K562 (cell line): ENCODE results near the gene NUP62. TPM values are rescaled to one million over a fixed set of nuclear protein-coding genes. Genes with fewer than 3 reads are reported as not detected.

Experiments
- ATAC-seq: fragments of 200-7000 bp; cut with Tn5 transposase; 3 replicates; pipeline ENCODE4 v1.9.1; 2020; ENCODE audit warnings: moderate library complexity
- BruUV-seq: library from RNA; stranded (reverse); fragments of 400-500 nt; replicated peaks from 2 replicates; lab custom pipeline; 2021; lab: Mats Ljungman, UMichigan
- CTCF ChIA-PET: fragments of 300-600 bp; formaldehyde crosslinking; extraction: SDS; loops from one replicate; lab custom pipeline; 2021; ENCODE audit warnings: low intra/inter-chr PET ratio; lab: Yijun Ruan, JAX
- POLR2A ChIA-PET: fragments of 300-600, 350-650 bp; sonication (Branson Sonifier 250); formaldehyde crosslinking; extraction: SDS; loops from one replicate; lab custom pipeline; 2021; ENCODE audit warnings: antibody characterized with exemption, inconsistent platforms; lab: Yijun Ruan, JAX
- DNase-seq, 4 experiments: peaks; one replicate each; pipeline versions ENCODE4 v3.0.0 to v3.0.0-alpha.2; 2011 to 2018; ENCODE audit warnings: low spot score in 3 of 4, mixed read lengths in 3 of 4; ENCODE audit errors: extremely low read depth in 1 of 4
- FAIRE-seq: peaks from 2 replicates; lab custom pipeline; 2011; peaks lifted over from hg19 to GRCh38; lab: Jason Lieb, UNC
- H2AFZ ChIP-seq: 2 replicates; pipeline ENCODE4 v1.6.0; 2011; ENCODE audit warnings: low read depth, low read length, control low read depth, inconsistent platforms
- H3K27ac ChIP-seq: fragments of 200-600 bp; 3 replicates; pipeline ENCODE4 v1.8.0; 2011; ENCODE audit warnings: low read depth, mild to moderate bottlenecking, control low read depth, inconsistent platforms, low read length, moderate library complexity, mixed read lengths; ENCODE audit errors: extremely low read depth
- H3K27me3 ChIP-seq, 2 experiments: fragments of 300-600 bp in 1 of 2; 2 replicates in 1 of 2; 3 replicates in 1 of 2; pipeline versions ENCODE4 v1.6.0 to v1.8.0; 2011; ENCODE audit warnings: inconsistent platforms in 2 of 2, low read length in 2 of 2, mild to moderate bottlenecking in 1 of 2, mixed read lengths in 1 of 2, moderate library complexity in 1 of 2; ENCODE audit not compliant: control insufficient read depth in 2 of 2, insufficient read depth in 2 of 2
- H3K36me3 ChIP-seq: fragments of 300-600 bp; 3 replicates; pipeline ENCODE4 v1.8.0; 2011; ENCODE audit warnings: mild to moderate bottlenecking, low read length, inconsistent platforms; ENCODE audit not compliant: control insufficient read depth, insufficient read depth
- H3K4me1 ChIP-seq, 2 experiments: fragments of 200-600 bp in 1 of 2; replicated peaks in 1 of 2; 2 replicates in 1 of 2; 3 replicates in 1 of 2; pipeline versions ENCODE4 v1.5.1 to v1.8.0; 2011; ENCODE audit warnings: inconsistent platforms in 2 of 2, low read length in 2 of 2, mild to moderate bottlenecking in 1 of 2, mixed read lengths in 1 of 2, moderate library complexity in 1 of 2; ENCODE audit not compliant: control insufficient read depth in 2 of 2, insufficient read depth in 2 of 2
- H3K4me2 ChIP-seq: 2 replicates; pipeline ENCODE4 v1.6.1; 2011; ENCODE audit warnings: low read length, control low read depth, inconsistent platforms, mixed read lengths; ENCODE audit not compliant: insufficient read depth
- H3K4me3 ChIP-seq: fragments of 200-600 bp; sonication (generic), shearing (Covaris generic); 2 replicates; pipeline ENCODE4 v1.5.1; 2016; ENCODE audit warnings: control low read depth, inconsistent platforms
- H3K79me2 ChIP-seq: fragments of 200-600 bp; 3 replicates; pipeline ENCODE4 v1.8.0; 2011; ENCODE audit warnings: low read length, inconsistent platforms; ENCODE audit not compliant: control insufficient read depth, insufficient read depth
- H3K9ac ChIP-seq, 2 experiments: 2 replicates each; pipeline versions ENCODE4 v1.6.0 to v1.6.1; 2011; ENCODE audit warnings: low read depth in 2 of 2, low read length in 2 of 2, control low read depth in 1 of 2, inconsistent platforms in 1 of 2, mild to moderate bottlenecking in 1 of 2, mixed read lengths in 1 of 2; ENCODE audit not compliant: insufficient read depth in 1 of 2
- H3K9me1 ChIP-seq: one replicate; pipeline ENCODE4 v1.6.0; 2011; ENCODE audit warnings: inconsistent platforms, mild to moderate bottlenecking, low read length, moderate library complexity; ENCODE audit not compliant: control insufficient read depth, insufficient read depth
- H3K9me3 ChIP-seq: replicated peaks from 2 replicates; pipeline ENCODE4 v1.5.1; 2011; ENCODE audit warnings: low read depth, low read length, inconsistent platforms; ENCODE audit not compliant: control insufficient read depth, insufficient read depth
- H4K20me1 ChIP-seq: replicated peaks from 2 replicates; pipeline ENCODE4 v1.6.1; 2011; ENCODE audit warnings: low read length, inconsistent platforms, mixed read lengths; ENCODE audit not compliant: control insufficient read depth, insufficient read depth
- BRD4 ChIP-seq: fragments of 200-600 bp; sonication (generic); IDR thresholded peaks from 2 replicates; pipeline ENCODE4 v1.6.1; 2017; ENCODE audit warnings: inconsistent platforms
- CAMTA2 ChIP-seq: fragments of 250-450 bp; sonication (Bioruptor Pico); conservative IDR thresholded peaks from 2 replicates; pipeline ENCODE4 v1.5.1; 2022
- ELF2 ChIP-seq: fragments of 250-450 bp; sonication (Bioruptor Pico); IDR thresholded peaks from 2 replicates; pipeline ENCODE4 v1.5.0; 2021; ENCODE audit warnings: mild to moderate bottlenecking
- GABPB1 ChIP-seq: sonication (generic); formaldehyde crosslinking; IDR thresholded peaks from 2 replicates; pipeline ENCODE4 v1.8.0; 2022; ENCODE audit warnings: mild to moderate bottlenecking, missing genetic modification reagents
- GTF2A2 ChIP-seq: IDR thresholded peaks from 2 replicates; pipeline ENCODE4 v1.6.1; 2016; ENCODE audit warnings: mild to moderate bottlenecking, missing genetic modification characterization, missing compliant biosample characterization
- GTF3C2 ChIP-seq: IDR thresholded peaks from 3 replicates; pipeline ENCODE4 v1.6.1; 2011; ENCODE audit warnings: borderline replicate concordance, mild to moderate bottlenecking, moderate library complexity; ENCODE audit not compliant: insufficient read length; ENCODE audit errors: extremely low read depth
- HEY1 ChIP-seq: fragments of 250-450 bp; sonication (Bioruptor Pico); IDR thresholded peaks from 2 replicates; pipeline ENCODE4 v1.5.0; 2020; ENCODE audit warnings: mild to moderate bottlenecking, moderate library complexity, borderline replicate concordance
- MEF2D ChIP-seq: conservative IDR thresholded peaks from 2 replicates; pipeline ENCODE4 v1.6.1; 2016; ENCODE audit warnings: low read depth, missing genetic modification characterization, missing compliant biosample characterization
- NFXL1 ChIP-seq: fragments of 450-650 bp; formaldehyde crosslinking; IDR thresholded peaks from 2 replicates; pipeline ENCODE4 v1.4.0; 2021; ENCODE audit warnings: mild to moderate bottlenecking
- NRF1 ChIP-seq, 2 experiments: fragments of 450-650 bp; IDR thresholded peaks in 1 of 2; conservative IDR thresholded peaks in 1 of 2; 2 replicates each; pipeline ENCODE4 v1.6.1; 2014; ENCODE audit warnings: mild to moderate bottlenecking in 2 of 2
- PHB ChIP-seq: fragments of 250-450 bp; sonication (Bioruptor Pico); IDR thresholded peaks from 2 replicates; pipeline ENCODE4 v1.5.0; 2021
- PHTF2 ChIP-seq: fragments of 250-450 bp; sonication (Bioruptor Pico); IDR thresholded peaks from 2 replicates; pipeline ENCODE4 v1.5.0; 2021; ENCODE audit warnings: mild to moderate bottlenecking
- POLR2AphosphoS2 ChIP-seq: IDR thresholded peaks from 2 replicates; pipeline ENCODE4 v1.6.1; 2012; ENCODE audit warnings: low read length, improper control_type of control experiment
- RCOR1 ChIP-seq, 2 experiments: IDR thresholded peaks; 2 replicates each; pipeline ENCODE4 v1.6.1; 2012; ENCODE audit warnings: low read depth in 2 of 2, low read length in 2 of 2, borderline replicate concordance in 1 of 2, improper control_type of control experiment in 1 of 2
- SIN3B ChIP-seq: fragments of 450-650 bp; IDR thresholded peaks from 2 replicates; pipeline ENCODE4 v1.6.1; 2017; ENCODE audit warnings: low read depth, mild to moderate bottlenecking, moderate library complexity
- SREBF2 ChIP-seq: sonication (generic); formaldehyde crosslinking; IDR thresholded peaks from 2 replicates; pipeline ENCODE4 v1.4.0; 2020; ENCODE audit warnings: mild to moderate bottlenecking, missing genetic modification reagents
- TAF1 ChIP-seq: IDR thresholded peaks from 2 replicates; pipeline ENCODE4 v1.6.1; 2011; ENCODE audit warnings: mild to moderate bottlenecking, low read length, moderate library complexity; ENCODE audit not compliant: insufficient read depth, control insufficient read depth, severe bottlenecking; ENCODE audit errors: extremely low read depth
- TEAD1 ChIP-seq, 2 experiments: fragments of 450-650 bp in 1 of 2; sonication (generic) in 1 of 2; formaldehyde crosslinking; IDR thresholded peaks; 2 replicates each; pipeline versions ENCODE4 v1.4.0 to v1.8.0; 2020 to 2022; ENCODE audit warnings: mild to moderate bottlenecking in 2 of 2, missing genetic modification reagents in 1 of 2
- ZBTB17 ChIP-seq: fragments of 450-650 bp; formaldehyde crosslinking; IDR thresholded peaks from 2 replicates; pipeline ENCODE4 v1.4.0; 2020; ENCODE audit warnings: mild to moderate bottlenecking
- ZFPM2 ChIP-seq: fragments of 250-450 bp; sonication (Bioruptor Pico); IDR thresholded peaks from 2 replicates; pipeline ENCODE4 v1.5.1; 2022; ENCODE audit warnings: mild to moderate bottlenecking
- ZNF212 ChIP-seq: fragments of 450-650 bp; formaldehyde crosslinking; IDR thresholded peaks from 2 replicates; pipeline ENCODE4 v1.4.0; 2020; ENCODE audit warnings: mild to moderate bottlenecking
- ZNF445 ChIP-seq: fragments of 250-450 bp; sonication (Bioruptor Pico); IDR thresholded peaks from 2 replicates; pipeline ENCODE4 v1.4.0; 2020; ENCODE audit warnings: low read depth, mild to moderate bottlenecking, moderate library complexity
- ZNF584 ChIP-seq: fragments of 200-800 bp; sonication (Bioruptor generic); IDR thresholded peaks from 2 replicates; pipeline ENCODE4 v1.6.1; 2016; ENCODE audit warnings: low read depth, mild to moderate bottlenecking, missing genetic modification characterization, missing compliant biosample characterization
- WGBS: fragments of 100-300 bp; shearing (Covaris generic); methylation state at CpG from one replicate; pipeline ENCODE4 v1.1.6; 2016; ENCODE audit warnings: low coverage, mixed read lengths; ENCODE audit not compliant: insufficient coverage; ENCODE audit errors: missing lambda C conversion rate; 5-methylcytosine and 5-hydroxymethylcytosine counted together
- in situ Hi-C: fragments of 300-500 bp; cut with MboI; formaldehyde crosslinking; loops from 4 replicates; pipeline ENCODE4 v1.15.0; 2018; ENCODE audit warnings: inconsistent platforms, mixed read lengths
- intact Hi-C: fragments of 100-400 bp; cut with micrococcal nuclease; formaldehyde crosslinking; loops from 2 replicates; pipeline ENCODE4 v1.14.2; 2022
- polyA plus RNA-seq, 8 experiments: library from polyadenylated mRNA; depleted of rRNA in 4 of 8; stranded (reverse) in 5 of 8; unstranded in 3 of 8; fragments of >200 nt; fragmentation: Nextera tagmentation in 2 of 8; fragmentation: Illumina TruSeq in 1 of 8; extraction: Ambion mirVana in 2 of 8; extraction: Trizol in 1 of 8; gene quantifications; 2 replicates each; pipeline versions ENCODE4 v1.2.1 to v1.2.3, GENCODE V29; 2011 to 2014; ENCODE audit warnings: inconsistent platforms in 1 of 8, missing spikeins in 1 of 8
- total RNA-seq, 7 experiments: library from RNA; depleted of rRNA in 6 of 7; stranded (reverse); fragments of >200 nt in 6 of 7; fragmentation: Illumina TruSeq in 2 of 7; extraction: Trizol in 2 of 7; gene quantifications; 2 replicates each; pipeline versions ENCODE4 v1.2.1 to v1.2.3, GENCODE V29; 2011 to 2021; ENCODE audit warnings: low replicate concordance in 1 of 7

The NUP62 gene
- total and polyA plus RNA-seq, 9 of the 15 experiments (the other 6 are each of a cell fraction or from before 2014, with no cell fraction given), result 16.9 to 109 (median 66.0) TPM

- Histone ChIP-seq H3K27me3 (no peaks in the 10 kb centered on the region), H4K20me1 (peaks cover 6% of the 10 kb centered on the region; the same call in 1 of the 2 replicates), H3K27ac (no peak overlapping the region), H3K4me1 (peaks cover 8 to 38% of the 10 kb centered on the region in 2 experiments), H3K9me3 (no peaks in the 10 kb centered on the region), H3K4me3 (no peak overlapping the region), H3K79me2 (peaks cover 25% of the 10 kb centered on the region), H3K4me2 (no peak overlapping the region), H3K9ac (no peak overlapping the region; a peak in 1 of 4 replicates), H2AFZ (no peak overlapping the region), H3K9me1 (peaks cover 5% of the 10 kb centered on the region), H3K36me3 (peaks cover 11% of the 10 kb centered on the region; the same call in 2 of the 3 replicates)
- no peak for FAIRE-seq
- in situ Hi-C loops (loop anchor here (10.0 kb wide), 1 partner anchor 161 kb away; no protein-coding TSS in a partner anchor), intact Hi-C loops (no loop called here)
- DNase-seq, result no peak
- ATAC-seq, result peak; percentile 6
- BruUV-seq, result no TSS peak
- CTCF ChIA-PET, result no interaction called here
- WGBS, result 69% methylated on average over 7 of the region's 8 CpGs
- POLR2A ChIA-PET, result interaction anchor here (1.2 to 1.4 kb wide), 2 partner anchors 43 to 53 kb away, joined by 3 to 6 read pairs; no protein-coding TSS in a partner anchor
- no peak for TF ChIP-seq ZNF445
- TF ChIP-seq HEY1 (CRISPR knock-in tag), result 0 out of 2 replicates have a peak, but pooled peaks have one; percentile 10
- no peak for TF ChIP-seq ZNF584
- TF ChIP-seq CAMTA2, result no peak
- no peak for TF ChIP-seq GTF3C2
- no peak for TF ChIP-seq GABPB1
- peak; percentile 93; the same call in 1 of the 2 replicates for TF ChIP-seq ZFPM2 (CRISPR knock-in tag)
- TF ChIP-seq ELF2 (CRISPR knock-in tag), result 0 out of 2 replicates have a peak, but pooled peaks have one; percentile 57
- no peak for TF ChIP-seq SIN3B
- peak in 1 of 2 experiments; percentile 66; a peak in 1 of 4 replicates for TF ChIP-seq TEAD1 (CRISPR knock-in tag; IDR thresholded peaks at IDR 0.05)
- peak; percentile 93 for TF ChIP-seq NFXL1 (CRISPR knock-in tag)
- TF ChIP-seq MEF2D (tag), result no peak
- TF ChIP-seq NRF1 (conservative IDR thresholded peaks at IDR 0.05 in 1 of 2, IDR thresholded peaks at IDR 0.05 in 1 of 2), result no peak
- TF ChIP-seq ZBTB17, result peak; percentile 77
- no peak for TF ChIP-seq TAF1
- peak; percentile 76; the same call in 1 of the 2 replicates for TF ChIP-seq POLR2AphosphoS2
- TF ChIP-seq SREBF2 (CRISPR knock-in tag), result no peak
- no peak for TF ChIP-seq BRD4
- peak; percentile 88 for TF ChIP-seq PHB (CRISPR knock-in tag)
- TF ChIP-seq RCOR1 (IDR thresholded peaks at IDR 0.05; ENCODE audit: borderline replicate concordance in 1 of 2, low read depth in 2 of 2, low read length in 2 of 2), result peak in 1 of 2 experiments; percentile 59; a peak in 2 of 4 replicates
- TF ChIP-seq ZNF212, result peak; percentile 39; the same call in 1 of the 2 replicates
- TF ChIP-seq PHTF2 (CRISPR knock-in tag), result no peak
- TF ChIP-seq GTF2A2 (tag), result no peak
These were observed 4.3 kb upstream of the NUP62 start for GRCh38 chr19:49933643-49934042.
